CD4-positive, alpha-beta memory T cell (primary cell): ENCODE measurements around the gene RBMX. TPM values are rescaled to one million over a fixed set of nuclear protein-coding genes. Genes with fewer than 3 reads are reported as not detected.

Experiments
- CTCF ChIA-PET: fragments of 350-600 bp; sonication (Branson Sonifier 250); formaldehyde crosslinking; loops from one replicate; lab custom pipeline; 2021; ENCODE audit warnings: inconsistent platforms; ENCODE audit not compliant: partially characterized antibody; lab: Charles Lee
- POLR2A ChIA-PET: fragments of 350-600 bp; sonication (Branson Sonifier 250); formaldehyde crosslinking; loops from one replicate; lab custom pipeline; 2021; ENCODE audit not compliant: partially characterized antibody; lab: Charles Lee
- DNase-seq, 5 donors: peaks; one replicate each; pipeline versions ENCODE4 v3.0.0 to v3.0.0-alpha.2; 2020 to 2022; ENCODE audit warnings: mixed read lengths in 1 of 5
- H3K27ac ChIP-seq: one replicate; pipeline ENCODE4 v1.7.0; 2013; ENCODE audit warnings: low read depth, low read length
- H3K27me3 ChIP-seq: 2 replicates; pipeline ENCODE4 v1.7.0; 2013; ENCODE audit warnings: mild to moderate bottlenecking, low read length, moderate library complexity; ENCODE audit not compliant: insufficient read depth
- H3K36me3 ChIP-seq: 2 replicates; pipeline ENCODE4 v1.7.0; 2013; ENCODE audit warnings: mild to moderate bottlenecking, low read length, moderate library complexity; ENCODE audit not compliant: insufficient read depth
- H3K4me1 ChIP-seq: 2 replicates; pipeline ENCODE4 v1.7.0; 2013; ENCODE audit warnings: mild to moderate bottlenecking, low read length, moderate library complexity; ENCODE audit not compliant: insufficient read depth
- H3K4me3 ChIP-seq, 2 donors: one replicate each; pipeline ENCODE4 v1.7.0; 2013; ENCODE audit warnings: low read length in 2 of 2, mild to moderate bottlenecking in 1 of 2
- H3K9me3 ChIP-seq, 2 donors: one replicate each; pipeline ENCODE4 v1.7.0; 2013; ENCODE audit warnings: low read length in 2 of 2, control low read depth in 1 of 2; ENCODE audit not compliant: control insufficient read depth in 1 of 2
- H3K27ac Mint-ChIP-seq, 7 donors: one replicate each; pipeline ENCODE4 v1.8.0; 2020 to 2021; ENCODE audit warnings: mixed read lengths in 7 of 7, mild to moderate bottlenecking in 6 of 7, inconsistent platforms in 3 of 7, moderate library complexity in 3 of 7
- H3K27me3 Mint-ChIP-seq, 2 donors: one replicate each; pipeline ENCODE4 v1.8.0; 2020 to 2021; ENCODE audit warnings: mixed read lengths in 2 of 2
- H3K36me3 Mint-ChIP-seq, 2 donors: one replicate each; pipeline ENCODE4 v1.8.0; 2020 to 2021; ENCODE audit warnings: mixed read lengths in 2 of 2, inconsistent platforms in 1 of 2, mild to moderate bottlenecking in 1 of 2
- H3K4me1 Mint-ChIP-seq, 4 donors: one replicate each; pipeline ENCODE4 v1.8.0; 2020 to 2021; ENCODE audit warnings: mixed read lengths in 4 of 4, mild to moderate bottlenecking in 1 of 4
- H3K4me3 Mint-ChIP-seq, 8 donors: one replicate each; pipeline ENCODE4 v1.8.0; 2020 to 2021; ENCODE audit warnings: mixed read lengths in 8 of 8, mild to moderate bottlenecking in 7 of 8, moderate library complexity in 6 of 8, inconsistent platforms in 3 of 8
- H3K9me3 Mint-ChIP-seq, 8 donors: one replicate each; pipeline ENCODE4 v1.8.0; 2020 to 2021; ENCODE audit warnings: mixed read lengths in 8 of 8, mild to moderate bottlenecking in 5 of 8, inconsistent platforms in 3 of 8, moderate library complexity in 1 of 8
- intact Hi-C: fragments of 100-400 bp; cut with micrococcal nuclease; formaldehyde crosslinking; loops from one replicate; pipeline ENCODE4 v1.15.1; 2023
- polyA plus RNA-seq, 2 donors: library from polyadenylated mRNA; unstranded; fragments of 300-500 nt; fragmentation: Illumina TruSeq; gene quantifications; one replicate each; pipeline ENCODE4 v1.2.3, GENCODE V29; 2021
- total RNA-seq, 2 experiments: library from RNA; stranded (reverse); gene quantifications; one replicate each; pipeline ENCODE4 v1.2.3, GENCODE V29; 2021

RBMX gene
- total and polyA plus RNA-seq, 4 experiments from 2014 or later = 183 to 246 (median 241) TPM

- no peak overlapping the region for H3K4me3 Mint-ChIP-seq
- H3K36me3 Mint-ChIP-seq = peaks cover 21 to 62% of the 10 kb centered on the region in 2 donors
- H3K9me3 Mint-ChIP-seq = no peaks in the 10 kb centered on the region
- ChIA-PET POLR2A (interaction anchor here (0.6 to 3.3 kb wide), 5 partner anchors 11 to 109 kb away, joined by 3 to 38 read pairs (median 4); partner anchors contain the start of gene RBMX), CTCF (no interaction called here)
- peak overlapping the region in 2 of 7 donors; percentile 17 to 35 for H3K27ac Mint-ChIP-seq
- Histone ChIP-seq H3K36me3 (peaks cover 12% of the 10 kb centered on the region), H3K9me3 (no peaks in the 10 kb centered on the region), H3K27me3 (no peaks in the 10 kb centered on the region), H3K27ac (no peak overlapping the region), H3K4me3 (no peak overlapping the region), H3K4me1 (peaks cover 27% of the 10 kb centered on the region)
- no peak for DNase-seq
- no peaks in the 10 kb centered on the region for H3K27me3 Mint-ChIP-seq
- intact Hi-C loops = loop anchor here (10.0 kb wide), 1 partner anchor 94 kb away; no protein-coding TSS in a partner anchor
- peaks cover 17 to 52% (median 36%) of the 10 kb centered on the region in 4 donors for H3K4me1 Mint-ChIP-seq
Observed at GRCh38 chrX:136868283-136869055, 12.1 kb downstream of the RBMX start.

DNA sequence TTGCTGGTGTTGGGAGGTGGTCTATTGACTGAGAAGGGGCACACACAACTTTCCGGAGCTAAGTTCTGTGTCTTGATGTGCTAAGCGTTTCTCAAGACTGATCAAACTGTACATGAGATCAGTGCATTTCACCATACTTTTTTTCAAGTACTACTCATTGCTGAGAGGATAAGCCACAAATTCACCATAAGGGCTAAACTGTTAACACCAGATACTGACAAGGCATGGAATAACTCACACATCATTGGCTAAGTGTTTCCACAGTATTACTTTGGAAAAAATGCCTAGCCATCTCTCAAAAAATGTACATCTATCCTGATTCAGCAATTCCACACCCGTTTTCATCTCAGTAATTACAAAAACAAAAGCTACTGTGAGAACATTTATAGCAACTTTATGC lies 13.0 kb downstream of the RBMX start:
- no peaks in the 10 kb centered on the region for H3K27me3 ChIP-seq
- no peak overlapping the region for H3K4me3 ChIP-seq
- H3K4me1 ChIP-seq = peaks cover 27% of the 10 kb centered on the region
- Mint-ChIP-seq H3K4me3 (no peak overlapping the region), H3K27ac (peak overlapping the region in 4 of 7 donors; percentile 23 to 77 (median 38)), H3K4me1 (peaks cover 17 to 50% (median 35%) of the 10 kb centered on the region in 4 donors), H3K9me3 (no peaks in the 10 kb centered on the region), H3K27me3 (no peaks in the 10 kb centered on the region), H3K36me3 (peaks cover 19 to 58% of the 10 kb centered on the region in 2 donors)
- ChIA-PET CTCF (interaction anchor here (2.0 kb wide), 1 partner anchor 12 kb away, joined by 8 read pairs; no protein-coding TSS in a partner anchor), POLR2A (interaction anchor here (0.6 to 3.3 kb wide), 7 partner anchors 8 to 108 kb away, joined by 3 to 38 read pairs (median 4); partner anchors contain the start of gene RBMX)
- no peak for DNase-seq
- H3K9me3 ChIP-seq = no peaks in the 10 kb centered on the region
- peaks cover 9% of the 10 kb centered on the region for H3K36me3 ChIP-seq
- no peak overlapping the region for H3K27ac ChIP-seq
- intact Hi-C loops = loop anchor here (10.0 kb wide), 1 partner anchor 93 kb away; no protein-coding TSS in a partner anchor

DNA sequence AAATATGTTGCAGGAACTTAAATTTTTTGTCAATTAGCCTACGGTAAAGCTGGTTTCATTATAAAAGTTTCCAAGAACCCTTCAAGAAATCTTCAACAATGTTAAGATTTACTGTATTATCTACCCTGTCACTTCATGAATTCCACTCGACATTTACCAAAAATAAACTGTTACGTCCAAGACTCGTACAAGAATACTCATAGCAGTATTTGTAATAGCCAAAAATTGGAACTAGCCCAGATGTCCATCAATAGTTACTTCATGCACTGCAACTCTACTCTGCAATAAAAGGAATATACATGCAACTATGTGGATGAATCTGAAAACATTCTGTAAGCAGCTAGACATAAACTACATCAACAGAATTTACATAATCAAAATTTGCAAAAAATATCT lies 13.4 kb downstream of the RBMX start:
- Mint-ChIP-seq H3K4me3 (peak overlapping the region in 2 of 8 donors; percentile 1 to 11), H3K27ac (peak overlapping the region in 3 of 7 donors; percentile 1 to 77 (median 45)), H3K4me1 (peaks cover 17 to 46% (median 33%) of the 10 kb centered on the region in 4 donors), H3K9me3 (no peaks in the 10 kb centered on the region), H3K36me3 (peaks cover 17 to 55% of the 10 kb centered on the region in 2 donors), H3K27me3 (no peaks in the 10 kb centered on the region)
- CTCF ChIA-PET = interaction anchor here (2.0 kb wide), 1 partner anchor 12 kb away, joined by 8 read pairs; no protein-coding TSS in a partner anchor
- Histone ChIP-seq H3K27me3 (no peaks in the 10 kb centered on the region), H3K27ac (no peak overlapping the region), H3K36me3 (peaks cover 8% of the 10 kb centered on the region), H3K4me3 (no peak overlapping the region), H3K4me1 (peaks cover 27% of the 10 kb centered on the region), H3K9me3 (no peaks in the 10 kb centered on the region)
- POLR2A ChIA-PET = interaction anchor here (0.7 to 3.3 kb wide), 6 partner anchors 8 to 107 kb away, joined by 3 to 38 read pairs (median 4); partner anchors contain the start of gene RBMX
- no peak for DNase-seq
- intact Hi-C loops = loop anchor here (10.0 kb wide), 1 partner anchor 92 kb away; no protein-coding TSS in a partner anchor

DNA sequence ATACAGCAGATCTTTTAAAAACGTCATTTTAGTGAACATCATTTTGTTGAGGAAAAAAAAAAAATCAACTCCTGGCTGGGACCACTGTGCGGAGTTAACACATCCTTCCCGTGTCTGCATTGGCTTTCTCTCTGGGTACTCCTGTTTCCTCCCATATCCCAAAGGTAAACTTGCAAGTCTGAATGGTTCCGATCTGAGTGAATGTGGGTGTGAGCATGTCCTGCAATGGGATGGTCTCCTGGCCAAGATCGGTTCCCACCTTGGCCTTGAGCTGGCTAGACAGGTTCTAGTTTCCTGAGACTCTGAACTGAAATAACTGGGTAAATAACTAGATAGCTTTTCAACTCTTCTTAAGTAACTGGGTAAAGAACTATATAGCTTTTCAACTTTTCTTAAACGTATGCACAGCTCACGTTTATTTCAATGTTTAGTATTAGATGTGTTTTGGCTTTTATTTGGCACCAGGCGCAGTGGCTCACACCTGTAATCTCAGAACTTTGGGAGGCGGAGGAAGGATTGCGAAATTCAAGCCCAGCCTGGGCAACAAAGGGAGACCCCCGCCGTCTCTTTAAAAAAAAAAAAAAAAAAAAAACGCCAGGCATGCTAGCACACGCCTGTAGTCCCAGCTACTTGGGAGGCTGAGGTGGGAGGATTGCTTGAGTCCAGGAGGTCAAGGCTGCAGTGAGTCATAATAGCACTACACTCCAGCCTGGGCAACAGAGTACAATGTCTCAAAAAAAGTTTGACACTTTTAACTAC lies 14.0 kb downstream of the RBMX start:
- H3K27me3 ChIP-seq = no peaks in the 10 kb centered on the region
- POLR2A ChIA-PET = interaction anchor here (0.7 to 3.3 kb wide), 5 partner anchors 9 to 100 kb away, joined by 3 to 38 read pairs (median 3); partner anchors contain the start of gene RBMX
- H3K9me3 ChIP-seq = no peaks in the 10 kb centered on the region
- peak overlapping the region in 6 of 7 donors; percentile 47 to 77 (median 70) for H3K27ac Mint-ChIP-seq
- peaks cover 23% of the 10 kb centered on the region for H3K4me1 ChIP-seq
- H3K4me3 ChIP-seq = no peak overlapping the region
- H3K4me3 Mint-ChIP-seq = peak overlapping the region in 1 of 8 donors; percentile 35
- no peak for DNase-seq
- H3K27ac ChIP-seq = no peak overlapping the region
- no peaks in the 10 kb centered on the region for H3K9me3 Mint-ChIP-seq
- H3K4me1 Mint-ChIP-seq = peaks cover 15 to 48% (median 30%) of the 10 kb centered on the region in 4 donors
- H3K36me3 ChIP-seq = peaks cover 3% of the 10 kb centered on the region
- no peaks in the 10 kb centered on the region for H3K27me3 Mint-ChIP-seq
- peaks cover 20 to 56% of the 10 kb centered on the region in 2 donors for H3K36me3 Mint-ChIP-seq
- CTCF ChIA-PET = interaction anchor here (2.0 kb wide), 1 partner anchor 13 kb away, joined by 8 read pairs; no protein-coding TSS in a partner anchor
- intact Hi-C loops = loop anchor here (10.0 kb wide), 1 partner anchor 92 kb away; no protein-coding TSS in a partner anchor

DNA sequence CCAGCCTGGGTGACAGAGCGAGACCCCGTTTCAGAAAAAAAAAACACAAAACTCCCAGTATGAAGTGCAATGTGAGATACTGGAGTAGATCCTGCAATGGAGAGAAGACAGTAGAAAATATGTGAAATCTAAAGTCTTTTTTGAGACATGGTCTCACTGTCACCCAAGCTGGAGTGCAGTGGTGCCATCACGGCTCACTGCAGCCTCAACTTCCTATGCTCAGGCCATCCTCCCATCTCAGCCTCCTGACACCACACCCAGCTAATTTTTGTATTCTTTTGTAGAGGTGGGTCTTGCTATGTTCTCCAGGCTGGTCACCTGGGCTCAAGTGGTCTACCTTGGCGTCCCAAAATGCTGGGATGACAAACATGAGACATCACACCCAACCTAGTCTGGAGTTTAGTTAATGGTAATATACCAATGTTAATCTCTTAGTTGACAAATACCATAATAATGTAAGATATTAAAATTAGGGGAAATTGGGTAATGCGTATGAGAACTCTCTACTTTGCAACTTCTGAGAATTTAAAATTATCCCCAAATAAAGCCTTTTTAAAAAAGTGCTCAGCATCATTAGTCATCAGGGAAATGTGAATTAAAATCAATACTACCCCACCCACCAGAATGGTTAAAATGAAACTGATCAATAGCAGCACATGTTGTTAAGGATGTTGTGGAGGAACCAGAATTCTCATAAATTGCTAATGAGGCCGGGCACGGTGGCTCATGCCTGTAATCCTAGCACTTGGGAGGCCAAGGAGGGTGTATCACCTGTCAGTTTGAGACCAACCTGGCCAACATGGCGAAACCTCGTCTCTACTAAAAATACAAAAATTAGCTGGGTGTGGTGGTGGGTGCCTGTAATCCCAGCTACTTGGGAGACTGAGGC lies 15.0 kb downstream of the RBMX start:
- no peak overlapping the region for H3K4me3 ChIP-seq
- peaks cover 22% of the 10 kb centered on the region for H3K4me1 ChIP-seq
- DNase-seq = no peak
- ChIA-PET CTCF (interaction anchor here (2.0 kb wide), 1 partner anchor 14 kb away, joined by 8 read pairs; no protein-coding TSS in a partner anchor), POLR2A (no interaction called here)
- peak overlapping the region in 5 of 7 donors; percentile 2 to 77 (median 53) for H3K27ac Mint-ChIP-seq
- H3K9me3 Mint-ChIP-seq = no peaks in the 10 kb centered on the region
- H3K4me1 Mint-ChIP-seq = peaks cover 15 to 48% (median 30%) of the 10 kb centered on the region in 4 donors
- peaks cover 20 to 61% of the 10 kb centered on the region in 2 donors for H3K36me3 Mint-ChIP-seq
- peaks cover 3% of the 10 kb centered on the region for H3K36me3 ChIP-seq
- no peaks in the 10 kb centered on the region for H3K9me3 ChIP-seq
- H3K27me3 Mint-ChIP-seq = no peaks in the 10 kb centered on the region
- H3K27ac ChIP-seq = no peak overlapping the region
- H3K4me3 Mint-ChIP-seq = no peak overlapping the region
- no peaks in the 10 kb centered on the region for H3K27me3 ChIP-seq
- intact Hi-C loops = loop anchor here (10.0 kb wide), 1 partner anchor 91 kb away; no protein-coding TSS in a partner anchor

- ChIA-PET POLR2A (interaction anchor here (1.2 kb wide), 1 partner anchor 15 kb away, joined by 4 read pairs; no protein-coding TSS in a partner anchor), CTCF (no interaction called here)
- peak overlapping the region in 3 of 7 donors; percentile 13 to 47 (median 16) for H3K27ac Mint-ChIP-seq
- no peak overlapping the region for H3K4me3 ChIP-seq
- no peak overlapping the region for H3K27ac ChIP-seq
- no peak overlapping the region for H3K4me3 Mint-ChIP-seq
- no peaks in the 10 kb centered on the region for H3K27me3 ChIP-seq
- peaks cover 3% of the 10 kb centered on the region for H3K36me3 ChIP-seq
- peaks cover 16% of the 10 kb centered on the region for H3K4me1 ChIP-seq
- peaks cover 14 to 32% (median 20%) of the 10 kb centered on the region in 4 donors for H3K4me1 Mint-ChIP-seq
- H3K27me3 Mint-ChIP-seq = no peaks in the 10 kb centered on the region
- no peaks in the 10 kb centered on the region for H3K9me3 ChIP-seq
- H3K9me3 Mint-ChIP-seq = no peaks in the 10 kb centered on the region
- H3K36me3 Mint-ChIP-seq = peaks cover 16 to 51% of the 10 kb centered on the region in 2 donors
- intact Hi-C loops = loop anchor here (10.0 kb wide), 1 partner anchor 89 kb away; no protein-coding TSS in a partner anchor
- DNase-seq = no peak
Observed at GRCh38 chrX:136863826-136864225, 16.7 kb downstream of the RBMX start.
